ENCODE results near the gene CPNE8. TPM values are rescaled to one million over a fixed set of nuclear protein-coding genes. Genes with fewer than 3 reads are reported as not detected.

The CPNE8 gene
- total RNA-seq, 6 experiments from 2014 or later = 8.6 to 21.1 (median 16.3) TPM

DNA sequence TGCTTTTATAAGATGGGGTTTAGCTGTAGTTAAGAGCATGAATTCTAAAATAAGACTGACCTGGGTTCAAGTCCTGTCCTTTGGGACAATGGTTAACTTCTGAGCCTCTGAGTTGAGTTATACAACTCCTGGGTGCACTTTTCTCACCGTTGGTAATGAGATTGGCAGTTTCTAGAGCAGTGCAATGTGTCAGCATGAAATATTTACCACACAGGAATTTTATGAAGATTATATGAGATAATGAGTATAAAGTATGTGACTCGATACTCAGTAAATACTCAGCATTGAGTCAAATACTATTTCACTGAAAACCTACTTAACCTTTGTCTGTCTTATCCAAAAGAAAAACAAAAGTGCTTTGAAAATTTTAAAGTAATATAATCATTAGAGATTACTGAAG lies 214.2 kb downstream of the CPNE8 start:
- WGBS (ENCODE audit: insufficient coverage, low coverage, low lambda C conversion rate, missing lambda C conversion rate) = 59% methylated on average over 2 of the region's 2 CpGs

DNA sequence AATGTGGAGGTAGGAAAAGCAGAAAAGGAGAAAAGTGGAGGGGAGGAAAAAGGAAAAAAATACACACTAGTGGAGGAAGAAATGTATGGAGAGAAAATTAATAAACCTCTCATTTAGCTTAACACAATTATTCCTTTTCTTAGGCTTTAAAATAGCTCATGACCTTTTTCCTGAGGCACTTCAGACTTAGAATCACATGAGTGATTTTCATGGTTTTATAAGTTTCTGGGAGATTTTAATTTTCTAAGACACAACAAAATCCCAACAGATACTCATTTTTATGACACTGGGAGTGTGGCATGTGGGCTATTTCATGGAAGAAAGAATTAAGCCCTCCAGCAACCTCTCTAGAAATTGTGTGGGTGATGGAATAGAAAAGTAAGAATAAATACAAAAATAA lies 214.7 kb downstream of the CPNE8 start:
- TF ChIP-seq POLR2A (IDR thresholded peaks at IDR 0.05) = no peak
- no peaks in the 10 kb centered on the region for H3K9me3 ChIP-seq
- no peaks in the 10 kb centered on the region for H3K27me3 ChIP-seq
- H3K27ac ChIP-seq = no peak overlapping the region
- H3K4me1 ChIP-seq = no peaks in the 10 kb centered on the region
- H3K36me3 ChIP-seq = no peaks in the 10 kb centered on the region
- intact Hi-C loops (cut with DNase I) = no loop called here
- no peak overlapping the region for H3K4me3 ChIP-seq
- DNase-seq = no peak
- ATAC-seq = no peak

More for the DNA sequence above, 214.2 kb downstream of the CPNE8 start:
- TF ChIP-seq, protein P1, sequence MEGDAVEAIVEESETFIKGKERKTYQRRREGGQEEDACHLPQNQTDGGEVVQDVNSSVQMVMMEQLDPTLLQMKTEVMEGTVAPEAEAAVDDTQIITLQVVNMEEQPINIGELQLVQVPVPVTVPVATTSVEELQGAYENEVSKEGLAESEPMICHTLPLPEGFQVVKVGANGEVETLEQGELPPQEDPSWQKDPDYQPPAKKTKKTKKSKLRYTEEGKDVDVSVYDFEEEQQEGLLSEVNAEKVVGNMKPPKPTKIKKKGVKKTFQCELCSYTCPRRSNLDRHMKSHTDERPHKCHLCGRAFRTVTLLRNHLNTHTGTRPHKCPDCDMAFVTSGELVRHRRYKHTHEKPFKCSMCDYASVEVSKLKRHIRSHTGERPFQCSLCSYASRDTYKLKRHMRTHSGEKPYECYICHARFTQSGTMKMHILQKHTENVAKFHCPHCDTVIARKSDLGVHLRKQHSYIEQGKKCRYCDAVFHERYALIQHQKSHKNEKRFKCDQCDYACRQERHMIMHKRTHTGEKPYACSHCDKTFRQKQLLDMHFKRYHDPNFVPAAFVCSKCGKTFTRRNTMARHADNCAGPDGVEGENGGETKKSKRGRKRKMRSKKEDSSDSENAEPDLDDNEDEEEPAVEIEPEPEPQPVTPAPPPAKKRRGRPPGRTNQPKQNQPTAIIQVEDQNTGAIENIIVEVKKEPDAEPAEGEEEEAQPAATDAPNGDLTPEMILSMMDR (IDR thresholded peaks at IDR 0.05) = no peak
- TF ChIP-seq POLR2A (IDR thresholded peaks at IDR 0.05) = no peak
- Histone ChIP-seq H3K4me3 (no peak overlapping the region), H3K27ac (no peak overlapping the region), H3K27me3 (no peaks in the 10 kb centered on the region), H3K4me1 (no peaks in the 10 kb centered on the region), H3K9me3 (no peaks in the 10 kb centered on the region), H3K36me3 (no peaks in the 10 kb centered on the region)
- DNase-seq = no peak
- intact Hi-C loops (cut with DNase I) = no loop called here
- no peak for ATAC-seq

DNA sequence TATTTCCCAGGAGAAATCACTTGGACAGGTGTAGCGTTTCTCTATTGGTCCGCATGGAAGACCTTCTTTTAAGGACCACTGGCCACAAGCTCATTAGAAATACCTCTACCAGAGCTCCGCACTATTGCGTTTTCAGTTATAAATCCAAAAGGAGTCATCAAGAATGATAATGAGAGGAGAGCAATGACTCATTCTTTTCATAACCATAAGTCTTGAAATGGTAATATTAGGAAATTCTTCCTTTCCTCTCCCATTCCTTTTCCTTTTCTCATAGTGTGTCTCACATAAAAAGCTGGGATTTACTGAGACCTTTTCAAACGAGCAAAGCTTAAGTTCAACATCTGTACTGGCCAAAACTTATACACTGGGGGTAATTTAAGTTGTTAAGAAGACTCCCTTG lies 215.7 kb downstream of the CPNE8 start:
- TF ChIP-seq, protein P1 (IDR thresholded peaks at IDR 0.05) = no peak
- no peak for TF ChIP-seq POLR2A (IDR thresholded peaks at IDR 0.05)
- Histone ChIP-seq H3K36me3 (peaks cover 0 to 6% (median 0%) of the 10 kb centered on the region in 4 donors), H3K27ac (no peak overlapping the region), H3K9me3 (no peaks in the 10 kb centered on the region), H3K27me3 (no peaks in the 10 kb centered on the region), H3K4me3 (no peak overlapping the region), H3K4me1 (no peaks in the 10 kb centered on the region)
- ATAC-seq (no peak), DNase-seq (no peak)
- intact Hi-C loops (cut with DNase I) = no loop called here
- 85% methylated on average over 5 of the region's 5 CpGs for WGBS (ENCODE audit: insufficient coverage, low coverage, low lambda C conversion rate, missing lambda C conversion rate)

DNA sequence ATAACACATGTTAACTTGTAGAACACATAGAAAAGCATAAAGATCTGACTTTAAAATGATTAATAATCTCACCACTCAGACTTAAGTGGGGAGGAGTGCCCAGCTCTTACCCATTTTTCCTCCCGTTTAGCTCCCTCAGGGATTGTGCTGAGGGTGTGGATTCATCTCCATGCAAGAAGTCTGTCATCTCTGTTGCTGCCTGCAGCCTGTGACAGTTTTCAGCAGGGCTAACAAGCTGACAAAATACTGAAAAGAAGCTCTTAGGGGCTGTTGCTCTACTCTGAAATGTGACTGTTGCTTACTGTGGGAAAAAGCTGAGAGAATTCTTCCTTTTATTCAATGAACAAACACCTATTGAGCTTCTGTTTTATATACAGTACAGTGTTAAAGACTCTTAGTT lies 216.2 kb downstream of the CPNE8 start:
- Histone ChIP-seq H3K27ac (no peak overlapping the region), H3K9me3 (no peaks in the 10 kb centered on the region), H3K4me1 (no peaks in the 10 kb centered on the region), H3K36me3 (peaks cover 0 to 8% (median 0%) of the 10 kb centered on the region in 4 donors), H3K27me3 (no peaks in the 10 kb centered on the region), H3K4me3 (no peak overlapping the region)
- WGBS (ENCODE audit: insufficient coverage, low coverage, low lambda C conversion rate, missing lambda C conversion rate) = 64% methylated on average over 1 of the region's 1 CpG
- no peak for ATAC-seq
- no peak for DNase-seq
- no peak for TF ChIP-seq POLR2A (IDR thresholded peaks at IDR 0.05)
- TF ChIP-seq, protein P1 (IDR thresholded peaks at IDR 0.05) = no peak
- intact Hi-C loops (cut with DNase I) = no loop called here

DNA sequence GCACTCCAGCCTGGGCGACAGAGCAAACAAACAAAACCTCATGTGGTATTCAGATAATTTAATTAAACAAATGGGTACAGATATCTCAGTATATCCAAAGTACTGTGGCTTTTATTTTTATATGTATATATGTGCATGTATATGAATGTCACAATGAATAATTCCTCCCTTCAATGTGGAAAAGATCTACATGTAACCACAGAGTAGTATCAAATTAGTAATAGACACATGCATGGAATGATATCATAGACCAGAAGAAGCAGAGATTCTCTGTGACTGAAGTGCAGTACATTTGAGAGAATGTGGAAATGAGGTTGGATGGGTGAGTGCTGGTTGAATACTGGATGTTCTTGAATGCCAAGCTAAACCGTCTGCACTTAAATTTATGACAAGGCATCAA lies 222.9 kb downstream of the CPNE8 start:
- Histone ChIP-seq H3K36me3 (peaks cover 0 to 8% (median 0%) of the 10 kb centered on the region in 4 donors), H3K27me3 (no peaks in the 10 kb centered on the region), H3K4me3 (no peak overlapping the region), H3K9me3 (no peaks in the 10 kb centered on the region), H3K4me1 (no peaks in the 10 kb centered on the region), H3K27ac (no peak overlapping the region)
- ATAC-seq (no peak), DNase-seq (no peak)
- TF ChIP-seq, protein P1 (IDR thresholded peaks at IDR 0.05) = no peak
- no peak for TF ChIP-seq POLR2A (IDR thresholded peaks at IDR 0.05)
- intact Hi-C loops (cut with DNase I) = no loop called here
- WGBS (ENCODE audit: insufficient coverage, low coverage, low lambda C conversion rate, missing lambda C conversion rate) = 80% methylated on average over 2 of the region's 2 CpGs
